ENCODE measurements around the gene SCNN1A.

- TF ChIP-seq POLR2AphosphoS5 (IDR thresholded peaks at IDR 0.05; ENCODE audit: low read depth) (peak; percentile 60), CTCF (IDR thresholded peaks at IDR 0.05; ENCODE audit: insufficient read depth, low read length) (no peak), GABPA (IDR thresholded peaks at IDR 0.05; ENCODE audit: low read depth) (no peak), REST (IDR thresholded peaks at IDR 0.05; ENCODE audit: insufficient replicate concordance, low read depth) (no peak), SPI1 (IDR thresholded peaks at IDR 0.05; ENCODE audit: borderline replicate concordance, low read depth) (no peak)
Observed at GRCh38 chr12:6323340-6323994, 51.9 kb downstream of the SCNN1A start.

Measured in HL-60 (cell line).